ENCODE results near the gene GRHL3.

Gene GRHL3

GRCh38 chr1:24351247-24351646 is 32.1 kb downstream of the GRHL3 start:
- no peak for FAIRE-seq
- TF ChIP-seq CTCF (IDR thresholded peaks at IDR 0.05; ENCODE audit: insufficient read depth, missing control alignments), result no peak
- DNase-seq (ENCODE audit: insufficient read length, low spot score), result no peak

GRCh38 chr1:24351918-24352627 is 32.9 kb downstream of the GRHL3 start:
- no peak for TF ChIP-seq CTCF (IDR thresholded peaks at IDR 0.05; ENCODE audit: insufficient read depth, missing control alignments)
- DNase-seq (ENCODE audit: insufficient read length, low spot score), result no peak
- FAIRE-seq, result no peak

- no peak for TF ChIP-seq CTCF (IDR thresholded peaks at IDR 0.05; ENCODE audit: insufficient read depth, missing control alignments)
- DNase-seq (ENCODE audit: insufficient read length, low spot score) (no peak), FAIRE-seq (no peak)
These were observed 34.2 kb downstream of the GRHL3 start for GRCh38 chr1:24353292-24353891.

GRCh38 chr1:24355466-24355865 is 36.3 kb downstream of the GRHL3 start:
- FAIRE-seq, result no peak
- no peak for DNase-seq (ENCODE audit: insufficient read length, low spot score)
- TF ChIP-seq CTCF (IDR thresholded peaks at IDR 0.05; ENCODE audit: insufficient read depth, missing control alignments), result no peak

GRCh38 chr1:24357038-24357437 is 37.9 kb downstream of the GRHL3 start:
- FAIRE-seq, result no peak

GRCh38 chr1:24360681-24361080 is 41.5 kb downstream of the GRHL3 start:
- no peak for TF ChIP-seq CTCF (IDR thresholded peaks at IDR 0.05; ENCODE audit: insufficient read depth, missing control alignments)
- DNase-seq (ENCODE audit: insufficient read length, low spot score) (no peak), FAIRE-seq (no peak)

More at GRCh38 chr1:24357038-24357437, 37.9 kb downstream of the GRHL3 start:
- no peak for DNase-seq (ENCODE audit: insufficient read length, low spot score)
- TF ChIP-seq CTCF (IDR thresholded peaks at IDR 0.05; ENCODE audit: insufficient read depth, missing control alignments), result no peak

GRCh38 chr1:24361811-24362210 is 42.7 kb downstream of the GRHL3 start:
- TF ChIP-seq CTCF (IDR thresholded peaks at IDR 0.05; ENCODE audit: insufficient read depth, missing control alignments), result no peak
- FAIRE-seq (no peak), DNase-seq (ENCODE audit: insufficient read length, low spot score) (no peak)

Data from D721Med (cell line).